ENCODE results near the gene TBC1D22A.
"Not testable (repeated sequence)": the region's sequence is repeated elsewhere in the genome, so short reads cannot be mapped to it uniquely, and the experiment has no call there.

The TBC1D22A gene

DNA sequence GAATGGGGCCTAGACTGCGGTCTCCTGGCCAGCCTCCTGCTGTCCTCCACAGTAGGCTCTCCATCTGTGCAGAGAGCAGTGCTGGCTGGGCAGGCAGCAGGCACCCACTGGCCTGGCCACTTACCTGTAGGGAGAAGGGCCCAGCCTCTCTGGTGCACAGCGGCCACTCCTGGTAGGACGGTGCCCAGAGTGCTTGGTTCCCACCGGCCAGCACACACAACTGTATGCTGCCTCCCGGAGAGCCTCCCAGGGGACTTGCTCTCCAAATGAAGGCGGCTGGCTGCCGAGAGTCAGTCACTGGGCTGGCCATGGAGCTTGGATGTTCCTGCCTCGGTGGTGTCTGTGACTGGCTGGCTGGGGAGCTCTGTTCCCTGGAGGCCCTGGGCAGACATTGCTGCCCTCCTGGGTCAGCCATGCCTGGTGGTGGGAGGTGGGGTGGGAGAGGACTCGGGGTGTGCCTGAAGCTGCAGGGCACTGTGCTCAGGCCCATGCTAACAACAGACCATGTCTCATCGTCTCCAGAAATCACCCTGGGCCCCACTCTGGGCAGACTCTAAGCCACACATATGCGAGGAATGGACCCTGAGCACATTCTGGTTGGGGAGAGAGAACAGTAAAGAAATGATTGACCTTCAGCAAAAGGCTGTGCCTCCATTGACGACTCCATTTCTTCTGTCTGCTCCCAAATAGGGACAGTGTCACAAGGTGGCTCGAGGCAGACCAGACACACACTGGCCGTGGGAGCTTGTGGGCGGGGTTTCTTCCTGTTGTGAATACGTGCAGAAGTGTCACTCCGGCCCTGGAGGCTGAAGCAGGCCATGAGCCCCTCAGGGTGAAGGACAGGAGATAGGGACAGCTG, 350.8 kb downstream of the TBC1D22A start:
- Histone ChIP-seq H3K27ac (no peak overlapping the region), H3K4me3 (no peak overlapping the region)
- DNase-seq (ENCODE audit: low spot score): no peak
- TF ChIP-seq, protein P1, sequence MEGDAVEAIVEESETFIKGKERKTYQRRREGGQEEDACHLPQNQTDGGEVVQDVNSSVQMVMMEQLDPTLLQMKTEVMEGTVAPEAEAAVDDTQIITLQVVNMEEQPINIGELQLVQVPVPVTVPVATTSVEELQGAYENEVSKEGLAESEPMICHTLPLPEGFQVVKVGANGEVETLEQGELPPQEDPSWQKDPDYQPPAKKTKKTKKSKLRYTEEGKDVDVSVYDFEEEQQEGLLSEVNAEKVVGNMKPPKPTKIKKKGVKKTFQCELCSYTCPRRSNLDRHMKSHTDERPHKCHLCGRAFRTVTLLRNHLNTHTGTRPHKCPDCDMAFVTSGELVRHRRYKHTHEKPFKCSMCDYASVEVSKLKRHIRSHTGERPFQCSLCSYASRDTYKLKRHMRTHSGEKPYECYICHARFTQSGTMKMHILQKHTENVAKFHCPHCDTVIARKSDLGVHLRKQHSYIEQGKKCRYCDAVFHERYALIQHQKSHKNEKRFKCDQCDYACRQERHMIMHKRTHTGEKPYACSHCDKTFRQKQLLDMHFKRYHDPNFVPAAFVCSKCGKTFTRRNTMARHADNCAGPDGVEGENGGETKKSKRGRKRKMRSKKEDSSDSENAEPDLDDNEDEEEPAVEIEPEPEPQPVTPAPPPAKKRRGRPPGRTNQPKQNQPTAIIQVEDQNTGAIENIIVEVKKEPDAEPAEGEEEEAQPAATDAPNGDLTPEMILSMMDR (IDR thresholded peaks at IDR 0.05): no peak

DNA sequence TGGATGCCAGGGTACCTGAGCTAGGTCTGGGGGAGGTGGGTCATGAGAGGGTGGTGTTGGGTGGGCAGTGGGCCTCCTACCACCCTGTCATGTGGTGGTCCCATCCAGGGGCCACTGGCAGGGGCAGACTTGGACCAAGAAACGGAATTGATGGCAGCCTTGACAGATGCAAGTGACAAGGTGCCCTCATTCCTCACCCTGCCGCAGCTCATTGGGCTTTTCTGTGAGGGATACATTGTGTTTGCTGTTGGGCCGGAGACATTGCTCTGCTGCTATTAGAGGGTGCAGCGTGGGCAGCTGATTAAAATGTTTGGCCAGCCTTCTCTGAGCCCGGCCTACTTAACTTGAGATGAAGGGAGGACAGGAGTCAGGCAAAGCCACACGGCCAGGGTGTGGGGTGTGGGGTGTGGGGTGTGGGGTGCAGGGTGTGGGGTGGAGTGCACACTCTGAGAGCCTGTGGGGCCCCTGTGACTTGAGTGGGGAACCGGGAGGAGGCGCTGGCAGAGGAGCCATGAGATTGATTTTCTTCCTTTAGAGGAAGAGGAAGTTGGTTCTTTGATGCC, 351.5 kb downstream of the TBC1D22A start:
- TF ChIP-seq, protein P1 (IDR thresholded peaks at IDR 0.05): no peak
- no peak for DNase-seq (ENCODE audit: low spot score)

DNA sequence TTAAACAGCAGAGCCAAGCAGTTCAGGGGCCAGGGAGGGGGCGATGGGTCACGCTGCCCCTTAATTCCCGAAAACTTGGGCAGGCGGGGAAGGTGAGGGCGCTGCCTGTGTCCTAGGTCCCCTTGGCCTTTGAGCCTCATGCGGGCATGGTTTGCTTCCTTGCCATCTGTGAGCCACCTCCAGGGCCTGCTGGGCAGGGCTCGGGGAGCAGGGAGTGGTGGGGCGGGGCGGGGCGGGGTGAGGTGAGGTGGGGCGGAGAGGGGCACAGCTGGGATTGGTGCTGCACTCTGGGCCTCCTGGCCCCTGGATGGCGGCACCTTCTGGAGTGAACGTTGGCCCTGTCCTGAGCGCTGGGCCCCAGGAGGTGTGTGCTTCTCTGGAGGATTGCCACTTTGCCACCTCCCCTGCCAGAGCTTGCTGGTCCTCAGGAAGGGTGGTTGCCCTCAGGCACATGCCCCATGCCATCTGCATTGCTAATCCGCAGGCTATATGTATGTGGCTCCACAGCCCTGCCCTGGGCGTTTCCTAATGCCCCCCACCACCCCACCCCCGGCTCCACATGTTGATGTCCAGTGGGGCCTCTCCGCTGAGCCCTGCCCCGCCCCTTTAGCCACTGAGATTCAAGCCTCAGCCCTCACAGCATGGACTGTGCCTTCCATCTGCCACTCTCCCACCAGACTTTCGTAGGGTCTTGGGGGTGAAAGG, 352.5 kb downstream of the TBC1D22A start:
- DNase-seq (ENCODE audit: low spot score): no peak
- Histone ChIP-seq H3K27ac (no peak overlapping the region), H3K4me3 (no peak overlapping the region)
- TF ChIP-seq, protein P1 (IDR thresholded peaks at IDR 0.05): no peak

More for the DNA sequence above, 351.5 kb downstream of the TBC1D22A start:
- Histone ChIP-seq H3K27ac (no peak overlapping the region), H3K4me3 (no peak overlapping the region)

DNA sequence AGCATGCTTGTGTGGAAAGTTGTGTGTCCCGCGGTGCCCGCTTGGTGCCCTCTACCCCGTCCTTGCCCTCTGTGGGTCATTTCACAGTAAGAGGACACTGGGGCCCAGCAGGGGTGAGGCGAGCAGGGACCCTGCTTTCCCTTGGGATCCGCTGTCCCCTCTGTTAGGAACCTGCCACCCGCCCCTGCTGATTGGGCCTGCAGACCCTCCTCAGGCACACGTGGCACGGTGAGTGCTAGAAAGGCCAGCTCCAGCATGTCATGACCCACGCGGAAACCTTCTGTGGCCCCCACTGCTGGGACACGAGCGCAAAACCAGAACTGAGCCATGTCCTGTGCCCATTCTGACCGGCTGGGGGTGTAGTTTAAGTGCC, 353.1 kb downstream of the TBC1D22A start:
- DNase-seq (ENCODE audit: low spot score): no peak
- Histone ChIP-seq H3K4me3 (no peak overlapping the region), H3K27ac (no peak overlapping the region)
- TF ChIP-seq, protein P1 (IDR thresholded peaks at IDR 0.05): no peak

DNA sequence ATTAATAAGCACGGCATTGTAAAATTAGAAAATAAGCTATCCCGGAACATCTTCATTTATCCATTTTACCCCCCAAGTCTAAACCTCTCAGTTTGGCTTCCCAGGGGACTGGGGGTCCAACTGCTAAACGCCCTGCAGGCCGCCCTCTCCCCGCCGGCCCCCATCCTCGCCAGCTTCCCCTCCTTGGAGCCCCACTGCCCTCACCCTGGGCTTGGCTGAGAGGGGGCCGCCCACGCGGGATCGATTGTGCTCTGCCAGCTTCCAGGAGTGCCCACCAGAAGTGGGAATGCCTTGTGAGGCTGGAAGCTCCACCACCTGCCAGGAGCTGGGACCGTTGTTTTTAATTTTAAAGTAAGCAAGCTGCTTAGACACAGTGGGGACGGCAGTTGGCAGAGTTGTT, 353.5 kb downstream of the TBC1D22A start:
- TF ChIP-seq, protein P1 (IDR thresholded peaks at IDR 0.05): no peak

DNA sequence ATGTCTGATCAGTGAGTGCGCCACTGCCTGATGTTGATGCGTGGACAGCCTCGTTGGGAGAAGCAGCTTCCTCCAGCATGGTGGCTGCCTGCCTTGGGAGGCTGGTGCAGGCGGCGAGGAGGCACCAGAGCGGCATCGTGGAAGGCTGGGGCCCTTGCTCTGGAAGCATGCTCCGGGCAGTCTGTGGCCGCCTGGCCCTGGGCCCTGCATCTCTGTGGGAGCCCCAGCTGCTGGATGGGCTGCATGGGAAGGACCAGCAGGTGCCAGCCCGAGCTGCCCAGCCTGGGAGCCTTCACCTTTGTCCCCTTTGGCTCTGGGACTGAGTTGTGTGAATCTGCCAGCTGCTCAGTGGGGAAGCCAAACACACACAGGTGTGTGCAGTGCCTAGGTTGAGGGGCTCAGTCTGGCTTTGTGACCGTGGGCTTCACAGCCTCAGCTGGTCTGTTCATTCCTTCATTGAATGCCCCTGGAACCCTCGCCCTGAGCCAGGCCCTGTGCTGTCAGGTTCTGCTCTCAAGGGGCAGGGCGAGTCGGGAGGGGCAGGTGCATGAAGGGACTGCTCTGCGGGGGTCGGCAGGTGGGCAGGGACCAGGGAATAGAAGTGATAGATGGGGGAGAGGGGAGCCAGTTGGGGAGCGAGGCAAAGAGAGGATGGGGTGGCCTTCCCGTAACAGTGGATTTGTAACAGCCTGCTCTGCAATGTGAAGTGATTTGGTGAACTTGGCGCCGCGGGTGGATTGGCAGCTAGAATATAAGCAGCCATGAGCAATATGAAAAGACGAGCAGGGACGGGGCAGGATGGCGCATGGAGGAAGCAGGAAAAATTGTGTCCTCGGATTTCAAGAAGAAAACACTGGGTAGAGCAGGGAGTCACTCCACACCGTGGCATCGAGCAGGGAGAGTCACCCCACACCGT, 354.2 kb downstream of the TBC1D22A start:
- TF ChIP-seq, protein P1 (IDR thresholded peaks at IDR 0.05): no peak
- Histone ChIP-seq H3K4me3 (no peak overlapping the region), H3K27ac (no peak overlapping the region)
- no peak for DNase-seq (ENCODE audit: low spot score)

More for the DNA sequence above, 353.5 kb downstream of the TBC1D22A start:
- no peak overlapping the region for H3K27ac ChIP-seq
- DNase-seq (ENCODE audit: low spot score): no peak
- H3K4me3 ChIP-seq: no peak overlapping the region

DNA sequence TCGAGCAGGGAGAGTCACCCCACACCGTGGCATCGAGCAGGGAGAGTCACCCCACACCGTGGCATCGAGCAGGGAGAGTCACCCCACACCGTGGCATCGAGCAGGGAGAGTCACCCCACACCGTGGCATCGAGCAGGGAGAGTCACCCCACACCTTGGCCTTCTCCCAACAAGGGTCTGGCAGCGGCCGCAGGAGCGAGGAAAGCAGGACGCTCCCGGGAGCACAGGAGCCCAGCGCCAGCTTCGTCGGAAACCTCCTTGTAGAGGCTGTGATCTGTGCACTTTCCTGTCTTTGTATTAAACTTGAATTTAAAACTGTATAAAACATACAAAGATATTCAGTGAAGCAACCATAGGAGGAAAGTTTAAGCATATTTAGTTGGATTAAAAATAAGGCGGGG, 355.0 kb downstream of the TBC1D22A start:
- H3K27ac ChIP-seq; DNase-seq (ENCODE audit: low spot score); H3K4me3 ChIP-seq: not testable (repeated sequence)
